D721Med (cell line): Measurements from ENCODE around the gene SH2D7.

Experiments used
- DNase-seq: peaks from one replicate; pipeline ENCODE4 v3.0.0; 2011; ENCODE audit warnings: low spot score; ENCODE audit not compliant: insufficient read length
- FAIRE-seq: peaks from 2 replicates; lab custom pipeline; 2011; peaks lifted over from hg19 to GRCh38; lab: Jason Lieb, UNC
- TF ChIP-seq, protein P1 (sequence below): IDR thresholded peaks from 2 replicates; pipeline ENCODE4 v1.5.1; 2012; ENCODE audit warnings: mild to moderate bottlenecking, control low read depth; ENCODE audit not compliant: insufficient read depth; ENCODE audit errors: missing control alignments

Gene SH2D7

DNA sequence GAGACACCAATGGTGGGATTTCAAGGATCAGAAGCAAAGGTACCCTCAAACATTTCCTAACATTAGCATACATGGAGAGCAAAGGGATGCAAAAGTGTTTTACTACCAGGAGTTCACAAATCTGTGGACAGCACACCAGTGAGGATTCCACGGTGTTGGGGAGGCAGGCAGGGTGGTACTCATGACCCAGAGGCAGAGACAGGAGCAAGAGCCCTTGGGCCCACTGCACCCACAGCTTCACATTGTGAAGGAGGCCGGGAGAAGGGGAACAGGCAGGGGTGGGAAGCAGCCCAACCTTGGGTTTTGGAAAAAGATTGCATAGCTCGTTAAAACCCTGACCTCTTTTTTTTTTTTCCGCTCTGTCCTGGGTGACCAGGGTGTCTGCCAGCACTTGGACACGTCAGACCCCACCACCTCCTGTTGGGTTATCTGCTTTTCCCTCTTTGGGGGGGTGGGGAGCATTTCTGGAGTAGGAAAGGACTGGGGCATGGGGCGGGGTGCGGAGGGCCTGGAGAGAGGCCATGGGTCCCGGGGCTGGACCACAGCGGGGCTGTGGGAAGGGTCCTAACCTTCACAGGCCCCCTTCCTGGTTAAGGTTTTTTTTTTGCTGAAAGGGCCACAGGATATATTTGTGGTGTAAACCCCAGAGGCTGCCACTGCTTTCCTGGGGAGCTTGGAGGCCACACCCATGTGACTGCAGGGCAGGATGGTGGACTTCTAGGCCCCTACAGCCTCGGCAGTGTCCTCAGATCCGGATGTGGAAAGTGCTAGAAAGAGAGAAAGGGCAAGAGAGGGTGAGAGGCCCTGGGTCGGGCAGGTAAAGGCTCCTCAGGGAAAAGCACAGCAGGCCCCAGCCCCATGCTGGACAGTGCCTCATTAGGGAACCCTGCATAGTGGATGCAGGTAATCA lies 12.5 kb downstream of the SH2D7 start:
- TF ChIP-seq, protein P1, sequence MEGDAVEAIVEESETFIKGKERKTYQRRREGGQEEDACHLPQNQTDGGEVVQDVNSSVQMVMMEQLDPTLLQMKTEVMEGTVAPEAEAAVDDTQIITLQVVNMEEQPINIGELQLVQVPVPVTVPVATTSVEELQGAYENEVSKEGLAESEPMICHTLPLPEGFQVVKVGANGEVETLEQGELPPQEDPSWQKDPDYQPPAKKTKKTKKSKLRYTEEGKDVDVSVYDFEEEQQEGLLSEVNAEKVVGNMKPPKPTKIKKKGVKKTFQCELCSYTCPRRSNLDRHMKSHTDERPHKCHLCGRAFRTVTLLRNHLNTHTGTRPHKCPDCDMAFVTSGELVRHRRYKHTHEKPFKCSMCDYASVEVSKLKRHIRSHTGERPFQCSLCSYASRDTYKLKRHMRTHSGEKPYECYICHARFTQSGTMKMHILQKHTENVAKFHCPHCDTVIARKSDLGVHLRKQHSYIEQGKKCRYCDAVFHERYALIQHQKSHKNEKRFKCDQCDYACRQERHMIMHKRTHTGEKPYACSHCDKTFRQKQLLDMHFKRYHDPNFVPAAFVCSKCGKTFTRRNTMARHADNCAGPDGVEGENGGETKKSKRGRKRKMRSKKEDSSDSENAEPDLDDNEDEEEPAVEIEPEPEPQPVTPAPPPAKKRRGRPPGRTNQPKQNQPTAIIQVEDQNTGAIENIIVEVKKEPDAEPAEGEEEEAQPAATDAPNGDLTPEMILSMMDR = no peak
- no peak for FAIRE-seq

DNA sequence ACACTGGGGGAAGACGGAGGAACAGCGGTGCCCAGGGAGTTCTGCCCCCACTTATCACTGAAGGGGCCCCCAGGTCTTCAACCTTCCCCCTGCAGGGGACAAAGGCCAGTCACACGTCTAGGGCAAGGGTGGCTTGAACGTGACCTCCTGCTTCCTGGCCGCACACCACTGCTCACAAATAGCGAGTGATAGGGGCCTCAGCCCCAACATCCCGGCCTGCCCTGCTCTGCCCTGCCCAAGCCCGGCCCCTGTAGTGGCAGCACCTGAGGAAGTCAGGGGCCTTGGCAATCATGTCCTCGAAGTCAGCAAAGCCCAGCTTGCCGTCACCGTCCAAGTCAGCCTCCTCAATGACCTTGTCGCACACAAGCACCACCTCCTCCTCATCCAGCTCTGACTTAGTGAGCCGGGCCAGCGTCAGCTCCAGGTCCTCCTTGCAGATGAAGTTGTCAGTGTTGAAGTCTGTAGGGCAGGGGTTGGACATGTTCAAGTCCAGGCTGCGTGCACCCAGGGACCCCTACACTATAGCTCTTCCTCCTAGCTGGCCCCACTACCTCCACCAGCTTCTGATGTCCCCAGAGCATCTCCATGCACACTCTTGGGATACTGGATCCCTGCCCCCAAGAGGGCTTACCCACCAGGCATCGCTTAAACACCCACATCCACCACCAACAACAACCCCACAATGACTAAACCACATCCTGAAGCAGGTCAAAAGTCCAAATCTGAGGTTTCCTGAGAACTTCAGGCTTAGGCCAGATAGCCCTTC lies 13.3 kb downstream of the SH2D7 start:
- DNase-seq (no peak), FAIRE-seq (no peak)
- TF ChIP-seq, protein P1 = no peak

More for the DNA sequence above, 12.5 kb downstream of the SH2D7 start:
- no peak for DNase-seq

- DNase-seq (no peak), FAIRE-seq (no peak)
- TF ChIP-seq, protein P1 = no peak
Measured at GRCh38 chr15:78107471-78107870, 15.1 kb downstream of the SH2D7 start.

GRCh38 chr15:78108300-78109084 lies 16.1 kb downstream of the SH2D7 start:
- TF ChIP-seq, protein P1 = peak; percentile 86
- DNase-seq = peak; percentile 63
- no peak for FAIRE-seq

DNA sequence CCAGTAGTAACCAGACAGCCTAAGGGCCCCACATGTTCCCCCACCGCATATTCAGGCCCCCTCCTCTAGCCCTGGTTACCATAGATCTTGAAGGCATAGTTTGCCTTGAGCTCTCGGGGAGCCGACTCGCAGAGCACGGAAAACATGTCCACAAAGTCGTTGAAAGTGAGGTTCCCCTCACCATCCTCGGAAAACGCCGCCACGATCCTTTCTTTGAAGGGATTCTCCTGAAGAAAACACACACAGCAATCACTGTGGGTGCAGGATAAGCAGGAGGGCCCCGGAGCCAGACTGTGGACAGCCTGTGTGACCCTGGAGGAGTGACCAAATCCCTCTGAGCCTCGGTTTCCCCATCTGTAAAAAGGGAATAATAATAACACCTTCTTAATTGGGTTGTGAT lies 16.8 kb downstream of the SH2D7 start:
- TF ChIP-seq, protein P1 = no peak
- DNase-seq (no peak), FAIRE-seq (no peak)

DNA sequence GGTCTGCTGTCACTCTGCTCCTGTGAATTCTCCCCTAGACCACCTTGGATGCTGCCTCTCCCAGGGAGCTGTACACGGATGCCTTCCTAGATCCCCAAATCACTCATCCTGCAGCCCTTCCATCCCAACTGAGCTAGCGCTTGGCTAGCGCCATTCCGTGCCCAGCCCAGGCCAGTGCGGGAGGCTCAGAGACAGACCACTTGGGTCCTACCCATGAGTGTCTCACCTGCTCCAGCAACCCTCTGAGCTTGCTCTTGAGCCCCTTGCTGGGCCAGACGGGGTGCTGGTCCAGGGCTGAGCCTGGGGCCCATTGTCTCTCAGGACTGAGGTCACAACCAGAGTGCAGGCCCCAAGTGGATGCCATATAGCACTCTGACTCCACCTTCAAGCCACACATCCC lies 17.7 kb downstream of the SH2D7 start:
- no peak for FAIRE-seq
- no peak for DNase-seq
- TF ChIP-seq, protein P1 = no peak
